Neuronal stem cell (in vitro differentiated cells): ENCODE measurements around the gene OR52W1.

ENCODE experiments used
- DNase-seq: peaks from one replicate; pipeline ENCODE4 v3.0.0-alpha.2; 2013; ENCODE audit warnings: low spot score
- H2AFZ ChIP-seq: one replicate; pipeline ENCODE4 v1.6.1; 2013; ENCODE audit warnings: mild to moderate bottlenecking, low read length, inconsistent platforms
- H2AK5ac ChIP-seq: 2 replicates; pipeline ENCODE4 v1.6.1; 2013; ENCODE audit warnings: low read depth, mild to moderate bottlenecking, inconsistent platforms, low read length, moderate library complexity, mixed read lengths
- H2BK120ac ChIP-seq: 2 replicates; pipeline ENCODE4 v1.6.1; 2013; ENCODE audit warnings: low read depth, mild to moderate bottlenecking, inconsistent platforms, low read length, moderate library complexity, mixed read lengths
- H2BK12ac ChIP-seq: one replicate; pipeline ENCODE4 v1.6.1; 2013; ENCODE audit warnings: low read length, inconsistent platforms
- H2BK15ac ChIP-seq: 2 replicates; pipeline ENCODE4 v1.6.1; 2013; ENCODE audit warnings: mild to moderate bottlenecking, low read length, inconsistent platforms, mixed read lengths
- H2BK5ac ChIP-seq: one replicate; pipeline ENCODE4 v1.6.1; 2013; ENCODE audit warnings: inconsistent platforms, mild to moderate bottlenecking, low read length, moderate library complexity
- H3K14ac ChIP-seq: one replicate; pipeline ENCODE4 v1.6.1; 2013; ENCODE audit warnings: low read length, inconsistent platforms
- H3K18ac ChIP-seq: 2 replicates; pipeline ENCODE4 v1.6.1; 2013; ENCODE audit warnings: low read length, inconsistent platforms
- H3K23ac ChIP-seq: 2 replicates; pipeline ENCODE4 v1.6.1; 2013; ENCODE audit warnings: low read depth, mild to moderate bottlenecking, mixed read lengths, low read length, inconsistent platforms; ENCODE audit not compliant: poor library complexity
- H3K27ac ChIP-seq: replicated peaks from 3 replicates; pipeline ENCODE4 v1.5.1; 2013; ENCODE audit warnings: low read length, inconsistent platforms
- H3K27me3 ChIP-seq, 3 experiments: 2 replicates each; pipeline ENCODE4 v1.6.1; 2013; ENCODE audit warnings: low read length in 3 of 3, mild to moderate bottlenecking in 2 of 3, inconsistent platforms in 1 of 3, low read depth in 1 of 3, mixed read lengths in 1 of 3, moderate library complexity in 1 of 3; ENCODE audit not compliant: control insufficient read depth in 3 of 3, insufficient read depth in 3 of 3
- H3K36me3 ChIP-seq, 2 donors: replicated peaks in 1 of 2; 2 replicates each; pipeline ENCODE4 v1.6.1; 2013; ENCODE audit warnings: low read length in 2 of 2; ENCODE audit not compliant: control insufficient read depth in 2 of 2, insufficient read depth in 2 of 2
- H3K4ac ChIP-seq: 2 replicates; pipeline ENCODE4 v1.6.1; 2013; ENCODE audit warnings: inconsistent platforms, mild to moderate bottlenecking, low read length, moderate library complexity
- H3K4me1 ChIP-seq, 2 donors: 1 replicate in 1 of 2; 2 replicates in 1 of 2; pipeline ENCODE4 v1.6.1; 2013; ENCODE audit warnings: low read length in 2 of 2, low read depth in 1 of 2; ENCODE audit not compliant: control insufficient read depth in 2 of 2, insufficient read depth in 1 of 2
- H3K4me2 ChIP-seq: one replicate; pipeline ENCODE4 v1.6.1; 2013; ENCODE audit warnings: mild to moderate bottlenecking, low read length, inconsistent platforms; ENCODE audit not compliant: insufficient read depth, poor library complexity, severe bottlenecking
- H3K4me3 ChIP-seq, 2 donors: 2 replicates each; pipeline ENCODE4 v1.5.1; 2013; ENCODE audit warnings: low read length in 2 of 2, mild to moderate bottlenecking in 2 of 2, inconsistent platforms in 1 of 2, moderate library complexity in 1 of 2
- H3K79me1 ChIP-seq: one replicate; pipeline ENCODE4 v1.6.1; 2013; ENCODE audit warnings: low read depth, mild to moderate bottlenecking, inconsistent platforms, low read length, moderate library complexity
- H3K9ac ChIP-seq: one replicate; pipeline ENCODE4 v1.6.1; 2013; ENCODE audit warnings: mild to moderate bottlenecking, low read depth, low read length, inconsistent platforms; ENCODE audit not compliant: poor library complexity
- H3K9me3 ChIP-seq, 2 donors: replicated peaks in 1 of 2; 2 replicates each; pipeline versions ENCODE3 to v1.6.1; 2013; ENCODE audit warnings: low read length in 2 of 2, mild to moderate bottlenecking in 2 of 2, inconsistent platforms in 1 of 2, low read depth in 1 of 2, mixed read lengths in 1 of 2, moderate library complexity in 1 of 2; ENCODE audit not compliant: control insufficient read depth in 2 of 2, insufficient read depth in 1 of 2
- H4K8ac ChIP-seq: one replicate; pipeline ENCODE4 v1.6.1; 2013; ENCODE audit warnings: low read depth, mild to moderate bottlenecking, inconsistent platforms, low read length, moderate library complexity
- H4K91ac ChIP-seq: one replicate; pipeline ENCODE4 v1.6.1; 2013; ENCODE audit warnings: low read length, low read depth, mild to moderate bottlenecking, inconsistent platforms; ENCODE audit not compliant: poor library complexity
- WGBS, 2 donors: extraction: QIAGEN DNeasy Blood & Tissue Kit; methylation state at CpG; one replicate each; pipeline ENCODE4 v1.1.7; 2013; ENCODE audit warnings: missing lambda C conversion rate in 2 of 2, mixed read lengths in 1 of 2; ENCODE audit not compliant: insufficient read length in 2 of 2, insufficient replicate concordance in 1 of 2; ENCODE audit errors: extremely low coverage in 2 of 2; 5-methylcytosine and 5-hydroxymethylcytosine counted together

The OR52W1 gene

DNA sequence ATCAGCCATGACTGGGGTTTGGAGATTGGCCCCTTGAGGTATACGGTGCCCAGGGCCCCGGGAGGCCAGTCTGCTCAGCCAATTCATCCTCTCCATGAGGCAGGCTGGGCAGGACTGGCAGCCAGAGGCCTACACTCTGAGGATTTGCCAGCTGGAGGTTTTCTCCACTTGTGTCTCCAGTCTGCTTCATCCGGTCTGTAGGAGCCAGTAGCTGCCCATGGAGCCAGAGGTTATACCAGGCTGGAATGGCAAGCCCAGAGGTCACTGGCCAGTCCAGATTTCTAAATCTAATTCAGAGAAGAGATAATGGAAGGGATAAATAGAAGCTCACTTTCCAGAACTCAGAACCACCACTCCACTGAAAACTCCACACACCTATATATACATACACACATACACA, 25.4 kb downstream of the OR52W1 start:
- Histone ChIP-seq H3K18ac (no peak overlapping the region), H2BK15ac (no peak overlapping the region), H3K4me3 (no peak overlapping the region), H3K27me3 (no peaks in the 10 kb centered on the region), H3K79me1 (peaks cover 6% of the 10 kb centered on the region), H3K23ac (no peak overlapping the region), H2BK5ac (no peak overlapping the region), H4K91ac (no peak overlapping the region), H3K4me2 (no peak overlapping the region), H3K9me3 (no peaks in the 10 kb centered on the region), H3K9ac (no peak overlapping the region), H2BK120ac (no peak overlapping the region), H2AFZ (no peak overlapping the region), H3K14ac (no peak overlapping the region), H3K4ac (no peak overlapping the region), H3K36me3 (peaks cover 22 to 53% of the 10 kb centered on the region in 2 donors), H4K8ac (no peak overlapping the region), H2AK5ac (no peak overlapping the region), H3K27ac (no peak overlapping the region), H3K4me1 (no peaks in the 10 kb centered on the region), H2BK12ac (no peak overlapping the region)
- no peak for DNase-seq
- WGBS, 2 donors, result no CpG with 5 or more reads among the region's 3 CpGs

DNA sequence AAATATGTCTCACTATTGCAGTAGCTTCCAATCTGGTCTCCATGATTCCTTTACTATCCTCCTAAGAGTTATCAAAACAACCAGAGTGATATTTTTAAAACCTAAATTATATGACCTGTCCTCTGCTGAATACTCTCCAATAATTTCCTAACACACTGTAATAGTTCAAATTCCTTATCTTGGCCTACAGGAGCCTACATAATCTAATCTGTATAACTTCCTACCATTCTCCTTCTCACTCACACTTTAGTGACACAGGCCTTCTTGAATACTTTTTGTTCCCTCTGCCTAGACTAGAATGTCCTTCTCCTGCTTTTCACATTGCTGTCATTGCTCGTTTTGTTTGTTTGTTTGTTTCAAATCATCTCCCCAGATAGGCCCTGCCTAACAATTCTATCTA, 26.0 kb downstream of the OR52W1 start:
- H3K4me1 ChIP-seq, result peaks cover 0 to 2% of the 10 kb centered on the region in 2 donors
- H4K91ac ChIP-seq, result no peak overlapping the region
- peaks cover 19 to 47% of the 10 kb centered on the region in 2 donors for H3K36me3 ChIP-seq
- no peaks in the 10 kb centered on the region for H3K9me3 ChIP-seq
- no peak overlapping the region for H3K14ac ChIP-seq
- no peak overlapping the region for H2BK15ac ChIP-seq
- H3K18ac ChIP-seq, result no peak overlapping the region
- WGBS, 2 donors, result no CpG with 5 or more reads among the region's 1 CpG
- no peak overlapping the region for H3K27ac ChIP-seq
- no peaks in the 10 kb centered on the region for H3K27me3 ChIP-seq
- no peak overlapping the region for H2AFZ ChIP-seq
- no peak overlapping the region for H3K23ac ChIP-seq
- H4K8ac ChIP-seq, result no peak overlapping the region
- H2BK5ac ChIP-seq, result no peak overlapping the region
- DNase-seq, result no peak
- no peak overlapping the region for H2BK120ac ChIP-seq
- no peak overlapping the region for H3K4me3 ChIP-seq
- no peak overlapping the region for H3K4ac ChIP-seq
- H3K9ac ChIP-seq, result no peak overlapping the region
- no peak overlapping the region for H2BK12ac ChIP-seq
- H2AK5ac ChIP-seq, result no peak overlapping the region
- peaks cover 8% of the 10 kb centered on the region for H3K79me1 ChIP-seq
- H3K4me2 ChIP-seq, result no peak overlapping the region

DNA sequence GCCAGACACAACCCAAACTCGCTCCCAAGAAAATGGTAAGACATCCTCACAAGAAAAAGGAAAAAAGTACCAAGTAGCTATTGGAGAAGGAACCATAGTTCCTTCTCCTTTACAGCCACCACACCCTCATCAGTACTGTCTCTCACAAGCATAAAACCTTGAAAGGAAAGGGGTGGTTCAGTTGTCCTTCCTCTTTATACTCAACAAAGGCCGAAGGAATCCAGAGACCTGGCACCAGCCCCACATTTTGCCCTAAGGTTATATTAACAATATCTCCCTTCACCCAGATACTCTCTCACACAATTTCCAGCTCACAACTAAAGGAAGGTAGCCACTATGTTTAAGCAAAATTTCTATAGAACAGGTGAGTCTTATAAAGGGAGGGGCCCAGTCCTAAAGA, 26.9 kb downstream of the OR52W1 start:
- no peak for DNase-seq
- Histone ChIP-seq H2BK5ac (no peak overlapping the region), H3K9ac (no peak overlapping the region), H3K27ac (no peak overlapping the region), H2BK12ac (no peak overlapping the region), H3K4me1 (peaks cover 0 to 2% of the 10 kb centered on the region in 2 donors), H2BK120ac (no peak overlapping the region), H3K27me3 (no peaks in the 10 kb centered on the region), H4K8ac (no peak overlapping the region), H3K9me3 (no peaks in the 10 kb centered on the region), H3K18ac (no peak overlapping the region), H3K4ac (no peak overlapping the region), H2BK15ac (no peak overlapping the region), H3K79me1 (peaks cover 8% of the 10 kb centered on the region), H3K4me2 (no peak overlapping the region), H4K91ac (no peak overlapping the region), H3K14ac (no peak overlapping the region), H3K4me3 (no peak overlapping the region), H2AK5ac (no peak overlapping the region), H2AFZ (no peak overlapping the region), H3K36me3 (peaks cover 19 to 39% of the 10 kb centered on the region in 2 donors), H3K23ac (no peak overlapping the region)
- no CpG with 5 or more reads among the region's 2 CpGs for WGBS, 2 donors

DNA sequence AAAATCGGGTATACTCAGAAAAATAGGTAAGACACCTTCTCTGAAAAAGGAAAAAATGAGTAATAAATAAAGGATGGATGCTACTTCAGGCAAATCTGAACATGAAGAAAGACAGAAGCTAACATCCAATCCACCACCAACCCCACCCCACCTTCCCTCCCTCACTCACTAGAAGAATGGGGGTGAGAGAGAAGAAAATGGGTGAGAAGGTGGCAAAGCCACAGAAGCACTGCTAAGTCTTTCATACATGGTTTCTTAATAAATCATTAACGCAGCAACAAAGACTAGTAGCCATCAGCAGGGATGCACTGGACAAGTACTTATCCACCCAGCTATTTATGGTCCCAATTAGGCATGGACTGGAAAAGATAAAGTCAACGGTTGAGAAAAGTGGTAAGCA, 29.5 kb downstream of the OR52W1 start:
- Histone ChIP-seq H2AK5ac (no peak overlapping the region), H3K14ac (no peak overlapping the region), H3K36me3 (peaks cover 3 to 12% of the 10 kb centered on the region in 2 donors), H2AFZ (no peak overlapping the region), H3K18ac (no peak overlapping the region), H3K4me2 (no peak overlapping the region), H3K4ac (no peak overlapping the region), H4K91ac (no peak overlapping the region), H2BK120ac (no peak overlapping the region), H2BK15ac (no peak overlapping the region), H2BK12ac (no peak overlapping the region), H3K9ac (no peak overlapping the region), H3K27me3 (no peaks in the 10 kb centered on the region), H3K4me1 (peaks cover 2 to 6% of the 10 kb centered on the region in 2 donors), H2BK5ac (no peak overlapping the region), H3K27ac (no peak overlapping the region), H3K4me3 (no peak overlapping the region), H3K9me3 (no peaks in the 10 kb centered on the region), H3K79me1 (peaks cover 4% of the 10 kb centered on the region), H3K23ac (no peak overlapping the region), H4K8ac (no peak overlapping the region)
- no CpG with 5 or more reads among the region's 3 CpGs for WGBS, 2 donors
- no peak for DNase-seq
